Measurements from ENCODE around the gene GNL2.
"Not testable (repeated sequence)": the region's sequence is repeated elsewhere in the genome, so short reads cannot be mapped to it uniquely, and the experiment has no call there.

GNL2 gene

GRCh38 chr1:37606481-37607263 lies 10.9 kb upstream of the GNL2 start:
- DNase-seq (ENCODE audit: low spot score), result no peak

- no peak for DNase-seq (ENCODE audit: low spot score)
Observed at GRCh38 chr1:37605806-37606474, 10.2 kb upstream of the GNL2 start.

- DNase-seq (ENCODE audit: low spot score), result no peak
Observed at GRCh38 chr1:37605061-37605650, 9.4 kb upstream of the GNL2 start.

- no peak for DNase-seq (ENCODE audit: low spot score)
Observed at GRCh38 chr1:37602750-37603694, 7.3 kb upstream of the GNL2 start.

GRCh38 chr1:37601441-37601840 lies 5.7 kb upstream of the GNL2 start:
- no peak for DNase-seq (ENCODE audit: low spot score)

- DNase-seq (ENCODE audit: low spot score), result no peak
Observed at GRCh38 chr1:37599940-37600339, 4.2 kb upstream of the GNL2 start.

GRCh38 chr1:37596182-37596667 lies 488 bp upstream of the GNL2 start:
- no peak for DNase-seq (ENCODE audit: low spot score)

- DNase-seq (ENCODE audit: low spot score), result no peak
Observed at GRCh38 chr1:37593726-37594125, 2.0 kb downstream of the GNL2 start.

- no peak for DNase-seq (ENCODE audit: low spot score)
Observed at GRCh38 chr1:37588939-37589338, 6.8 kb downstream of the GNL2 start.

- not testable (repeated sequence) for DNase-seq (ENCODE audit: low spot score)
Observed at GRCh38 chr1:37584544-37584943, 11.2 kb downstream of the GNL2 start.

- no peak for DNase-seq (ENCODE audit: low spot score)
Observed at GRCh38 chr1:37575692-37576091, 20.0 kb downstream of the GNL2 start.

GRCh38 chr1:37574834-37575480 lies 20.8 kb downstream of the GNL2 start:
- DNase-seq (ENCODE audit: low spot score), result no peak

GRCh38 chr1:37570528-37571334 lies 25.0 kb downstream of the GNL2 start:
- DNase-seq (ENCODE audit: low spot score), result no peak

GRCh38 chr1:37567023-37567422 lies 28.7 kb downstream of the GNL2 start:
- DNase-seq (ENCODE audit: low spot score), result no peak

- DNase-seq (ENCODE audit: low spot score), result no peak
Observed at GRCh38 chr1:37564892-37565291, 30.8 kb downstream of the GNL2 start.

- no peak for DNase-seq (ENCODE audit: low spot score)
Observed at GRCh38 chr1:37562984-37563383, 32.8 kb downstream of the GNL2 start.

- DNase-seq (ENCODE audit: low spot score), result no peak
Observed at GRCh38 chr1:37561133-37562132, 34.3 kb downstream of the GNL2 start.

GRCh38 chr1:37560401-37561132 lies 35.2 kb downstream of the GNL2 start:
- DNase-seq (ENCODE audit: low spot score), result no peak

Measured in putamen (tissue), 1 donor.